HG03520 (cell line): ENCODE measurements around the gene CMC2.

ENCODE experiments used
- ATAC-seq: cut with Tn5 transposase; IDR thresholded peaks from one replicate; pipeline ENCODE4 v1.9.1; 2021; ENCODE audit warnings: mild to moderate bottlenecking, moderate library complexity; ENCODE audit not compliant: unreplicated experiment

CMC2 gene

DNA sequence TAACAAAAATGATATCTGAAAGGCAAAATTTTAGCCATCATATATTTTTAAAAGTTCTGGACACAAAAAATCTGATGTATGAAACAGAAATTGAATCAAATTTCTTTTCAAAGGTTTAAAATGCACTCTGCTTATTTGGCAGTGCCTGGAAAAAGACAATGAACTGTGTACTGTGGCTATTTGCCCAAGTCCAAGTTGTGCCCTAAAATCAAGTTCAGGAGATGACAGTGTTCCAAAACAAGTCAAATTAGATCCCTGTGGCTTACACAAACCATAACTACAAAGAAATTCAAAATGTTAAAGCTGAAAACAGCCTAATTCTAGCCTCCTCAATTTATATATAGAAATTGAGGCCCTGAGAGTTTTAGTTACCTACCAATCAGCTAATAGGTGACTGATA lies 25.6 kb downstream of the CMC2 start:
- no peak for ATAC-seq

DNA sequence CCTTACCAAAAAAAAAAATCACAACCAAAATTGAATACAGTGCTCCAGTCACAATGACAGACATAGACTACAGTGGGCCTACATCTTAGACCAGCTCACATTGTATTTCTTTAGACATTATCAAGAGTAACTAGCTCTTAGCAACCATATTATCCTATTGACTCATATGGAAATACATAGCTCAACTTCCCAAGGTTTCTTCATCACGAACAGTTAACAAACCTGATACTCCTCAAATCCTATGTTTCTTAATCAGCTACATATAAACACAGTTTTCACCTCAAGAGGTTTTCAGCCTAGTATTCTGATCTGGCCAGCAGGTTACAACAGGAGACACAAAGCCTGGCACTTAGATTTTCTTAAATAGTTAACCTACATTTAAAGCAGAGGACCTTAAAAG lies 29.7 kb downstream of the CMC2 start:
- ATAC-seq = no peak

DNA sequence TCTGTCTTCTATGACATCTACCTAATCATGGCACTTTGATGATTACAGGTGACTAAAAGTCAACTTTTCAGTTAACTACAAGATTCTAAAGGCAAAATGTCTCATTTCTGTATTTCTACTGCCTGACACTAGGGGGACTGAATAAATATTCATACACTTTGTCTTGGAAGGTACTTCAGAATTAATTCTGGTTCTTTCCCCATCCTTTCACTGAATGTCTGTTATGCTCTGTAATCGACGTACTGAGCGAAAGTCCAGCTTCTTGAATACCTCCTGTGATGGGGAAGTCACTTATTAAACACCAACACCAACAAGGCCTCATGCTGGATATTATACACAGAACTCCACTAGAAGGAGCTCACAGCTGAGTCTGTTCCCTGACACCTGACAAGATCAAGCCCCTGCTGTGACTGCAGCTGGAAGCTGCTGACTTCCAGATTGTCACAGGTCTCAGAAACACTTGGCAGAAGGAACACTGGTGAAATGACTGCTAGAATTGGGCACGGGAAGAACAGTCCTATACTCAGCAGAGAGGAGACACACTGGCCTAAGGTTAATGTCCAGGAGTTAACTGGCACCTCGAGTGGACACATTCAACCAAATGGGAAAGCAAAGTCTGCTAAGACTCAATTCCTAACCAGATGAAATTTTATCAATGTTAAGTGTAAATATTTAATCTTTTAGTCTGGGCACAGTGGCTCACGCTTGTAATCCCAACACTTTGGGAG lies 31.9 kb downstream of the CMC2 start:
- no peak for ATAC-seq

DNA sequence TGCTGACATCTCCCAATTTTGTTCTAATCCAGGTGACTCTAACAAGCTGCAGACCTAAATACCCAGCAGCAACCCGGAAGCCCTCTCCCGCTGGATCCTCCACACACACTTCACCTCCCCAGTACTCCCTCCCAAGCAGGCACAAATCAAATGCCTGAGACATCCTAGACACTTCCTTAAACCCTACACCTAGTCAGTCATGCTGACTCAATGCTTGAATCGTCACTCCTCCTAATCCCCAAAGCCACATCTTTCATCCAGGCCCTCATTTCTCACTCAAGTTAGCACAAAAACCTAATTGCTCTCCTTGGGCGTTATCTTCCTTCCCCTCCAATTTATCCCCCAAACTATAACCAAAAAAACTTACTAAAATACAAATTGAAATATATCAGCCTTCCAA lies 32.7 kb downstream of the CMC2 start:
- ATAC-seq = no peak

DNA sequence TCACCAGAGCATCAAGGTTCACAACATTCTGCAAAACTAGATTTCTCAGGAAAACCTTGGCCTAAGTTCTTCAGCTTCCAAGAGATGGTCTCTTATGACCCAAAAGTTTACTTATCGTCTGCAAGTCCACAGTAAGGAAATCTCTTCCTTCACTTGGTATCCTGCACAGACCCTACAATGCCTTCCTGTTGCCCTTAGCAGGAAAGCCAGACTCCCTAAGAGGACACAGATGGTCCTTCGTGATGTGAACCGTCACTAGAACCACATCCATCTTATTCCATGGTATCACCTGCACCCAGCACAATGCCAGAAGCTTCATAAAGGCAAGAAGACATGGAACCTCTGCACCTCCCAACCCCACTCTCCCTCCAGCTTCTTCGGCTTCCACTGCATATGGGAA lies 34.1 kb downstream of the CMC2 start:
- no peak for ATAC-seq

DNA sequence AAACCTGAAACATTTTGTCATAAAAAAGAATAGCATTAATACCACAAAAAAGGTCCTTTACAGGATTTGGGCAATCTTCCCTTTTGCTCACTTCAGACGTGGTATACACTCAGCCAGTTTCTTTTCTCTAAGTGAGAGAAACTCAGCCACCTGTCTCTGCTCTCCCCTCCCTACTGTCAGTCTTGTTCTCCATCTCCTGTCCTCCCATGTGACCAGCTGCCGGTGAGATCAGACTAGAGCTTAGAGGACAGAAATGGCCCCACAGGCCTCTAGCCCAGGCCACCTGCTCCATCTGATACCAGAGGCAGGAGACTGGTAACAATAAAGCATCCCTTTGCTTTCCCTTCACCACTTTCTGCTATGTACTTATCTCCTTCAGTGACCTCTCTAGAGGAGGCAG lies 34.9 kb downstream of the CMC2 start:
- ATAC-seq = peak; percentile 68

DNA sequence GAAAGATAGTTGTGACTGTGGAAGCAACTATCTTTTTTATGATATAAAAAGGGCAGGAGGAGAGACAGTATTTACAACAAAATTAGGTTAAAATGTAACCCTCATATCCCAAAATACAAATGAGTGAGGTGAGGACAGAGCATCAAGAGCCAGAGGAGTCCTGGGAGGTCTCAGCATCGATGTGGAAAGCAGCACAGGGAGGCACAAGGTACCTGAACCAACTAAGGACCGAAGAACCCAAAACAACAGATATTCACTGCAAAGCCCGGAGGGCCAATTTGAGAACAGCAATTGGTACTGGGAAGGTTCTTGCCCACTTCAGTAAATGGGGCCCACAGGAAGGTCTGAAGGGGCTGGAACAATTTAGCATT lies 37.6 kb downstream of the CMC2 start:
- ATAC-seq = no peak

DNA sequence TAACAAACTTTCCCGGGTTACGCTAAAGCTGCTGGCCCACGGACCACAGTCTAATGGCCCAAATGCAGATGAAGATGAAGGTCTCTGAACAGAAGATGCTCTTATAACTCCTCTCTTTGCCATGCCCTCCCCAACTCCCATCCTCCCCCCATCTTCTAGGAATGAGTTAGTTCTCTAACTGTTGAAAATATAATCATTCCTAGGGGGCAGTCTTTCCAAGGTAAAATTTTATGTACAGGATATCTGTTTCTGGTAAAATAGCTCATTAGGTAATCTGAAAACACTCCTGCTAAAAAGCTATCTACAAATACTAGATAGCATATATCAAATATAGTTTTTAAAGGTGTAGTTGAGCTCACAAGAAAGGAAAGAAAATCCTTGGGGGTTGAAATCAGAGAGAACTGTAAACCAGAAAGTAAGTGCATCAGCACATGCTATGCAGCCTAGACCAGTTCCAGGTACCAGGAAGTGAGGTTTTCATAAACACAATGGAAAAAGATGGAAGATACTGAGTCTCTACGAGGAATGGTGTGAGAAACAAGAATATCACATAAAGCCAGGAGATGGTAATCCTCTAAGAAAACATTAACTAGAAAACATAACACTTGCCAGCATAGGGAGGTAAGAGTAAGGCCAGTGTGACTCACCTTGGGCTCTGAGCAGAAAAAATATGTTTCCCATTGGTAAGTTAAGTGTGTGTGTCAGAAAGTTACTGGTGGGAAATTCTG lies 38.1 kb downstream of the CMC2 start:
- ATAC-seq = no peak

DNA sequence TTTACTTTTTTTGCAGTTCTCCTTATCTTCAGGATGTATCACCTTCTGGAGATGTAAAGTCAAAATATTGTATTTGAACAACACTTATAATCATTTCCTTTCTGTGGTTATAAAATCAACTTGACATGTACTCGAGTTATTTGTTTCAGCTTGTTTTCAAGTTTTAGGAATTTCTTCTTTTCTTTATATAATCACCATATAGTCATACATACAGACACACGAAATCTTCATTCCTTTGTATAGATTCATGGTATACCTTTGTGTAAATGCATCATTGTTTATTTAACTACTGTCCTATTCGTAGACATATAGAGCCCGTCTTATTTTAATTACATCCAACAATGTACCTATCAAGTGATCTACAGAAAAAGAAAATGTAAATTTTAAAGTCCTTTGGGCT lies 40.1 kb downstream of the CMC2 start:
- no peak for ATAC-seq

DNA sequence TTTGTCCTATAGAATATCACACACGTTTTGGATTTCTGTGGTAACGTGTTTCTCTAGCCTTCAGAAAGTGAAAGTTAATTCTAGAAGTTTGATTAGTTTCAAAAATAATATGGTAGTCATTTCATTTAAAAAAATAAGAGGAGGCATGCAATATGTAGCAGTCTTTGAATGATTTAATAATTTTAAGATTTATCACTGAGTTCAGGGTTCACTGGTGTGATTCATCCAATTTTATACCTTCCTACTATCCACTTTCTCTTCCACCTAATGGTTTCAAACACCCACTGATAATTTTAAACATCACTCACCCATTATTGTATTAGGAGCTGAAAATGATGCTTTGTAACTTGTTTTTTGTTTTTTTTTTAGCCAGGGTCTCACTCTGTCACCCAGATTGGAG lies 42.3 kb downstream of the CMC2 start:
- ATAC-seq = no peak

DNA sequence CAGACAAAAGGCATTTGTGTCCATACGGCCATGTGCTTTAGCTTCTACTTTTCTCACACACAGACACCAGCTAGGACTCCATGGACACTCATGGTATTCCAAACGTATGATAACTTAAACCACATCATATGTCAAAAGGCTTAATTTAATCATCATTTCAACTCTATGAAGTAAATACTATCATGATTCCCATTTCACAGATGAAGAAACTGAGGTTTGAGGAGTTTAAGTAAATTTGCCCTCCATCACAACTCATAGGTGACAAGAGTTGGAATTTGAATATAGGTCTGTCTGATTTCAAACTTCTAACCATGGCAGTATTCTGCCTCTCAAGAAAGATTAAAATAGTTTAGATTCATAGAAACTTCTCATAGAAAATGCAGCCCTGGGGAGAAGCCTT lies 43.8 kb downstream of the CMC2 start:
- no peak for ATAC-seq

DNA sequence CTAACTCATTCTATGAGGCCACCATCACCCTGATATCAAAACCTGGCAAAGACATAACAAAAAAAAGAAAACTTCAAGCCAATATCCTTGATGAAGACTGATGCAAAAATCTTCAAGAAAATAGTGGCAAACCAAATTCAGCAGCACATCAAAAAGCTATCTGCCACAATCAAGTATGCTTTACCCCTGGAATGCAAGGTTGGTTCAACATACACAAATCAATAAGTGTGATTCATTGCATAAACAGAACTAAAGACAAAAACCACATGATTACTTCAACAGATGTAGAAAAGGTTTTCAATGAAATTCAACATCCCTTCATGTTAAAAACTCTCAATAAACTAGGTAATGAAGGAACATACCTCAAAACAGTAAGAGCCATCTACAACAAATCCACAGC lies 48.4 kb downstream of the CMC2 start:
- ATAC-seq = no peak

DNA sequence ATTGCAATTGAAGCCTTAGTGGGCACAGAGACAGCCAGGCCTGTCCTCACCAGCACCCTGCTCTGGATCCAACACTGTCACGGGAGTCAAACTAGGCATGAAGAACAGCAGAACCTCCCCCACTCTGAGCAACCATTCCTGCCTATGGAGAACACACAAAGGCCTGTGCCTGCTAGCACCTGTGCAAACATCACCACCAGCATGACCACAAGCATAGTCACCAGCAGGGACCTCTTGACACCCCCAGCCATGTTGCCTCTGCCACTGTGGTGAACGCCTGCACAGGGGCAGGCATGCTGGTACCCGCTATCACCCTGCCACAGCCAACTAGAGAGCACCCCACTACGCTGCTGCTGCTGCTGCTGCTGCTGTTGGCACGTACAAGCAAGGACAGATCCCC lies 51.7 kb downstream of the CMC2 start:
- no peak for ATAC-seq

DNA sequence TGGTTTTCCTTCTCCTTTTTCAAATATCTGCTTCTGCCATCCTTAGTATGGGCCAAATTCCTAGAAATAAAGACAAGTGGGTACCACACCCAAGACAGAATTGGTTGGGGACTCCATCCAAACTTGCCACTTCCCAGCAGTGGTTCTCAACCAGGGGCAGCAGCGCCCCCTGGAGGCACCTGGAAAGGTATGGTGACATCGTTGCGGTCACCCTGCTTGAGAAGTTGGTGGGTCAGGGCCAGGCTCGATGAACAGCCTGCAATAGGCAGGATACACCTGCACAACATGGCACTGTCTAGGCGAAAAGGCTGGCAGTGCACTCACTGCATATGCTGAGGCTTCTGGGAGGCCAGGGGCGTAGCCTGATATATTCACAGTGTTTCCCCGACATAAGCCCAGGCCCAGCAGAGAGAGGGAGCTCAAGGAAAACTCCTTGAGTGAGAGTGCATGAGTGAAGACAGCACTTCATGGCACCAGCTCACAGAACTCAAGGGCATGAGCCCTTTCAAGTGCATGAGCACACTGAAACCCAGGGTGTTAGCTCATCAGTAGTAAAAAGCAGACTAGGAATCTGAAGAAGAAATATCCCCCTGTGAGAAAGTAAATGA lies 57.7 kb downstream of the CMC2 start:
- no peak for ATAC-seq

DNA sequence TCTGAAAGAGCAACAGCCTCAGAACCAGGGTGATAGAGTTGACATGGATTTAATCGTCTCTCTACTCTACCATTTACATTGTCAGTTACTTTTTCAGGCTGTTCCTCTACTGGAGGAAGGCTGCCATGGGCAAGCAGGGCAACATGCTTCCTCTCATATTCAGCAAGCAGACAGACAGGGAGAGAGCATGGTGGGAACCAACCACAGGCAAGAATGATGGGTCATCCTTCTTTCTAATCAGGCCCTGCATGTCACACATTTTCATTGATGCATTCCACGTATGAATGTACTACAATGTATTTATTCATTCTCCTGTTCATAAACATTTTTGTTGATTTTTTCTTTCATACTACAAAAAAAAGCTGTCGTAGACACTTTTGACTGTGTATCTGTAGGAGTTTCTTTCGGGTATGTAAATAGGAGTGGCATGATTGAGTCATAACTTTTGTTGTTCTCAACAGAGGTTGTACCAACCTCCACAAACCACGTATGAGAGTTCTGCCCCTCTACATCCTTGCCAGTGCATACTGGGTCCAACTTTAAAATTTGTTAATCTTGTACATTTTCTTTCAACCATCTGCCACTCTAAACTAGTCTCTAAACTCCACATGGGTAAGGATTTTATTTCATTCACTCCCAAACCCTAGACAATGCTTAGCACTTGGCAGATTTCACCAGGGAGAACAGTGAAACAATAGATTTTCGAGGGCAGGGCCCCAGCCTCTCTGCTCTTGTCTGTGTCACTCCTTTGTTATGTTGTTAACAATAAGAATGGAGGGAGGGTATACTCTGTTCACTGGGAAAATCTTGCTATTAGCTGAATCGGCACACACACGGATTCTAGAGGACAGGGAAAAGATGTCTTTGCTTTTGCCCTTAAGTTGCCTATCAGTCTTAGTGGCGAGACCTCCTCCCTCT lies 58.7 kb downstream of the CMC2 start:
- no peak for ATAC-seq

DNA sequence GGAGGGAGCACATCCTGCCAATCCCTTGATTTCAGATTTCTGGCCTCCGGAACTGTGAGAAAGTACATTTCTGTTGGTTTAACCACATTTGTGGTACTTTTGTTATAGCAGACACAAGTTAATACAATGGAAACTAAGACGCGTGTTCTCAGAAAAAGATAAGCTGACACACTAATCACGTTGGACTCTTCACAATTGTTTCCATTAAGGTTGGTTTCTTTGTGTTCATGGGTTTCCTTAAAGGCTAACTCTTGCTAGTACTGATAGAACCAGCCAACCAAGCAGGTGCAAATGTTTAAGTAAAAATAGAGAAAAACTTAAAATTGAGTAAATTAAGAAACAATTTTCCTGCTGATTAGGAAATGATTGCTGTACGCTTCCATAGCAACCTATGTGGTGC lies 59.4 kb downstream of the CMC2 start:
- ATAC-seq = no peak

DNA sequence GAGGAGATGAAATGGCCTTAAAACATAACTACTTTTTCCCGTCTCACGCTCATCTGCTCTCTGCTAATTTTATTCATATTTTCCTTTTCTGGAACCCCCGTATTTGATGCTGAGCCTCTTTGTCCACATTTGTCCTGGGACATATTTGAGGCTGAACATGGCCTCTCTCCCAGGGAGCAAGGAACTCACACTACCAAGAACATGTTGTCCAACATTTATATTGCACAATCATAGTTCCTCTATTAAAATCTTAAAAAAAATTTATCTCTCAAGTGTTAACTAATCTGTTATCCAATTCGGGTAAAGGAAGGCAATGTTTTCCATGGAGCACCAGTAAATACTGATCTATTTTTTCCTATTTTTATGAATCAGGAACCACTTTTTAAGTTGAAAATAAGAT lies 60.2 kb downstream of the CMC2 start:
- ATAC-seq = no peak

DNA sequence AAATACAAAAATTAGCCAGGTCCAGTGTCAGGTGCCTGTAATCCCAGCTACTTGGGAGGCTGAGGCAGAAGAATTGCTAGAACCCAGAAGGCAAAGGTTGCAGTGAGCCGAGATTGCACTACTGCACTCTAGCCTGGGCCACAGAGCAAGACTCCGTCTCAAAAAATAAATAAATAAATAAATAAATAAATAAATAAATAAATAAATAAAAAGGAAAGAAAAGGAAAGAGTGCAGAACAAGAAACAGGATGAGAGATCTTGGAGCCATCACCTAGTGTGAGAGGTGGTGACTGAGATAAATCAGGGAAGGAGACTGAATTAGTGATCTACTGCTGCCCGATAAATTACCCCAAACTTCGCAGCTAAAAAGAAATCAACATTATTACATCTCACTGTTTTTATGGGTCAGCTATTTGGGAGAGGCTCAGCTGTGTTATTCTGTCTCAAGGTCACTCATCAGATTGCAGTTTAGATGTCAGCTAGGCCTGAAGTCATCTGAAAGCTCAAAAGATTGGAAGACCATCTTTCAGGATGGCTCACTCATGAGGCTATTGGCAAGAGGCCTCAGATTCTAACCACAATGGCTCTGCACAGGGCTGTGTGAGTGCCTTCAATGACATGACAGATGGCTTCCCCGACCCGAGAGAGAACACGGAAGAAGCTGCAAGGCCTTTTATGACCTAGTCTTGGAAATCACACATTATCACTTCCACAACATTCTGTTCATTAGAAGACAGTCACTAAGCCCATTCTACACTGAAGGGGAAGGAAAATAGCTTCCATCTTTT lies 66.4 kb downstream of the CMC2 start:
- no peak for ATAC-seq

DNA sequence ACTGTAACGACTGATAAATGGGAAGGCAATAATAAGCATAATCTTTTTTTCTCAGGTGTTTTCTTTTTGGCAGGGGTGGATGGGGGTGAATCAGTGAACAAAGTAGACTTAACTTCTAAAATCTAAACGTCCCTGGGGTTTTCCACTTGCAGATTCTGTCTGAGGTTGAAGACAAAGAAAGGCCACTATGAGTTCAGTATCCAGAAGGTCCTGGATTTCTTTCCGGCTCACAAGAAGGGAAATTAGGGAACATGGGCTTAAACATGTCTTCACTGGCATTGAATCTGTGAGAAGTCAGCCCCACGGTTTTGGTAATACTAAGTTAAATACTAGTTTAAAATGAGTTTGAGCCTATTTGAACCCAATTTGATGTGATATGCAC lies 67.8 kb downstream of the CMC2 start:
- no peak for ATAC-seq

DNA sequence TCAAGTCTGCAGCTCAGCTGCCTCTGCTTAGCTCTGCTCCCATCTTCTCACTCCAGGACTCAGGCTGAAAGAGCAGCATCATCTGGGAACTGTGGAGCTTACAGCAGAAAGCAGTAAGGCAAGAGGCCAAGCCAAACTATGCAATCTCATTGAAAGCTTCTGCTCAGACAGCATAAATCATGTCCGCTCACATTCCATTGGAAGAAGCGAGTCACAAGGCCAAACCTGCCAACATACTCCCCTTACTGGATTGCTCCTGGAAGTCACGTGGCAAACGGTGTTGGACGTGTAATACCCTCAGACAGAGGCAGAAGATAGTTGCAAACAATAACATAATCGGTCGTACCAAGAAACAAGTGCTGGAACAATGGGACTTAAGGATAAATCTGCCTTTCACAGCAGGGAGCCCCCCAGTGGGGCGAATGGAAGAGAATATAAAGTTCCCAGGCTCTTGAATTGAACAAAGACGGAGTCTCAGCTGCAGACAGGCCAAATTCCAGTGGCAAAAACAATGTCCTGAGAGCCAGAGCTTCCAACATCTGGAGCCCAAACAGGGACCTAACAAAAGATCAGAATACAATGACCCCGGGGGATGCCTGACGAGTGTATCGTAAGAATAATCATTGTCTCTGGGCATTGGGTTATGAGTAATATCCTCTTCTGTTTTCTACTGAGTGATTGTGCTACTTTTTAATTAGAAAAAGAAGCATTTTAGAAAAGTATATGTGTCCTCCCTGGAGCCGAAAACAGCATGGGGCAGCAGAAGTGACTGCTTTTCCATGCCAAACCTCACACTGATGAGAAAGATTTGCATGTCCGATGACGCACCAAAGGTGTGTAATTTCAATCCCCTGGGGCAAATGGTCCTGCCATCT lies 68.4 kb downstream of the CMC2 start:
- ATAC-seq = no peak
